ENCODE measurements around the gene MARCKSL1. TPM values are rescaled to one million over a fixed set of nuclear protein-coding genes. Genes with fewer than 3 reads are reported as not detected.

Gene MARCKSL1
- total RNA-seq, 1 donor from 2014 or later = 213 TPM

- DNase-seq (ENCODE audit: low read depth) = no peak
- H4K20me1 ChIP-seq (ENCODE audit: insufficient read depth, low read length) = no peaks in the 10 kb centered on the region
- H3K9me3 ChIP-seq (ENCODE audit: insufficient read depth, low read depth, low read length) = no peaks in the 10 kb centered on the region
- H3K9me3 Mint-ChIP-seq (ENCODE audit: unreplicated experiment) = no peaks in the 10 kb centered on the region
- H3K36me3 Mint-ChIP-seq (ENCODE audit: low read depth, unreplicated experiment) = peaks cover 8% of the 10 kb centered on the region
- FAIRE-seq = no peak
- H3K27ac ChIP-seq (ENCODE audit: low read depth, low read length) = no peak overlapping the region
- H3K27ac Mint-ChIP-seq (ENCODE audit: unreplicated experiment) = peak overlapping the region; percentile 5
- H3K79me2 ChIP-seq (ENCODE audit: insufficient read depth, low read length) = no peaks in the 10 kb centered on the region
- peaks cover 27% of the 10 kb centered on the region for H3K4me1 Mint-ChIP-seq (ENCODE audit: low read depth, unreplicated experiment)
- TF ChIP-seq CTCF (IDR thresholded peaks at IDR 0.05; ENCODE audit: insufficient read depth, low read depth, low read length) (no peak), EZH2 (IDR thresholded peaks at IDR 0.05; ENCODE audit: insufficient read depth, low read length) (no peak)
- no peaks in the 10 kb centered on the region for H3K27me3 ChIP-seq (ENCODE audit: insufficient read depth, low read length)
- H3K27me3 Mint-ChIP-seq (ENCODE audit: low read depth, unreplicated experiment) = no peaks in the 10 kb centered on the region
- H2AFZ ChIP-seq (ENCODE audit: low read depth, low read length) = peak overlapping the region; percentile 90
- H3K9ac ChIP-seq (ENCODE audit: low read length) = peak overlapping the region; percentile 89
- peak overlapping the region; percentile 72 for H3K4me3 Mint-ChIP-seq (ENCODE audit: unreplicated experiment)
- H3K36me3 ChIP-seq (ENCODE audit: insufficient read depth, low read length) = no peaks in the 10 kb centered on the region
- H3K4me2 ChIP-seq (ENCODE audit: low read length) = peak overlapping the region; percentile 93
- peaks cover 31% of the 10 kb centered on the region for H3K4me1 ChIP-seq (ENCODE audit: insufficient read depth, low read length)
- peak overlapping the region; percentile 62 for H3K4me3 ChIP-seq (ENCODE audit: insufficient read depth, low read depth, low read length)
These were observed 16.3 kb upstream of the MARCKSL1 start for GRCh38 chr1:32352239-32352745.

GRCh38 chr1:32351399-32352238 is 15.6 kb upstream of the MARCKSL1 start:
- H3K4me1 Mint-ChIP-seq (ENCODE audit: low read depth, unreplicated experiment) = peaks cover 29% of the 10 kb centered on the region

More at GRCh38 chr1:32351399-32352238, 15.6 kb upstream of the MARCKSL1 start:
- Histone ChIP-seq H3K36me3 (ENCODE audit: insufficient read depth, low read length) (no peaks in the 10 kb centered on the region), H3K9ac (ENCODE audit: low read length) (peak overlapping the region; percentile 89), H3K27me3 (ENCODE audit: insufficient read depth, low read length) (peaks cover under 1% of the 10 kb centered on the region), H3K27ac (ENCODE audit: low read depth, low read length) (peak overlapping the region; percentile 66), H4K20me1 (ENCODE audit: insufficient read depth, low read length) (no peaks in the 10 kb centered on the region), H3K9me3 (ENCODE audit: insufficient read depth, low read depth, low read length) (no peaks in the 10 kb centered on the region), H3K4me3 (ENCODE audit: insufficient read depth, low read depth, low read length) (peak overlapping the region; percentile 62), H3K79me2 (ENCODE audit: insufficient read depth, low read length) (no peaks in the 10 kb centered on the region), H3K4me1 (ENCODE audit: insufficient read depth, low read length) (peaks cover 31% of the 10 kb centered on the region), H3K4me2 (ENCODE audit: low read length) (peak overlapping the region; percentile 93), H2AFZ (ENCODE audit: low read depth, low read length) (peak overlapping the region; percentile 90)
- DNase-seq (ENCODE audit: low read depth) = peak; percentile 79
- FAIRE-seq = no peak
- Mint-ChIP-seq H3K27ac (ENCODE audit: unreplicated experiment) (peak overlapping the region; percentile 58), H3K9me3 (ENCODE audit: unreplicated experiment) (no peaks in the 10 kb centered on the region), H3K36me3 (ENCODE audit: low read depth, unreplicated experiment) (peaks cover 8% of the 10 kb centered on the region), H3K27me3 (ENCODE audit: low read depth, unreplicated experiment) (peaks cover 4% of the 10 kb centered on the region), H3K4me3 (ENCODE audit: unreplicated experiment) (peak overlapping the region; percentile 84)
- TF ChIP-seq EZH2 (IDR thresholded peaks at IDR 0.05; ENCODE audit: insufficient read depth, low read length) = no peak
- no peak for TF ChIP-seq CTCF (IDR thresholded peaks at IDR 0.05; ENCODE audit: insufficient read depth, low read depth, low read length)
